Measurements from ENCODE around the gene BCAS3. TPM values are rescaled to one million over a fixed set of nuclear protein-coding genes. Genes with fewer than 3 reads are reported as not detected.

Gene BCAS3
- total RNA-seq, 2 experiments from 2014 or later = 13.4 to 14.5 TPM

DNA sequence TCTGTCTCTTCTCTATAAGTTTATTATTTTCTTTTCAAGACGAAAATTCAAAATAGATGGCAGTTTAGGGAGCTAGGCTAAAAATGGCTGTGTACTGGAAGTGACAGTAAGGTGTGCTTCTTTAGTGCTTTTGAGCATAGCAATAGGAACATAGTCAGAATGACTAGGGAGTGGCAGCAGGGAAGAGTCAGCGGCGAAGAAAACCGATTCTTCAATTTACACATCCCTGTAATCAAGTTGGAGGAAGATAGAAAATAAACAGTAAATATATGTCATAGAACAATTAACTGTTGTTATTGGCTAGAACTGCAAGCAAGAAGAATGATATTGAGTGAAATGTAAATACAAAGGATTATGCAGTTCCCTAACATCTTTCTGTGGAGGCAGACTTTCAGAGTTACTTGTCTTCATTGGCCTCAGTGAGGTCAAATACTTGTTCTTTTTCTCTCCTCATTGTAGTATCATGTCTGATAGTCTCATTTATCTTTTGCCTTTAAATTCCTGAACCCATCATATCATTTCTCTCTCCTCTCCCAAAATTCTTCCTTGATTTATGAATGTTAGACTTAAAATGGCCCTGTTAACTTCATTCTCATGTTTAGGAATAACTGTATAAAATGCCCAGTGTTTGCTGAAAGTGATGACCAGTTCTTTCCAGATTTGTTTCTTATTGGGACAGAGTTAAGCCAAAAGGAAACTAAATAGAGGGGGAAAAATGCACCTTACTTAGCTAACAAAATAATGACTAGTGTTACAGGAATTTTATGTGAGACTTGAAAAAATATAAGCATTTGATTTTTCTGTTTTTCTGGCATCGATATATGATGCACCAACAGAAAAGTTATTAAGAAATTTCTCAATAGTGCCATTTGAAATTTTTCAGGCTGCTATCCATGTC is 211.4 kb downstream of the BCAS3 start:
- H3K4me2 ChIP-seq (ENCODE audit: low read length) = peak overlapping the region; percentile 12; the same call in 1 of the 2 replicates
- H3K4me3 ChIP-seq (ENCODE audit: low read depth, low read length, poor library complexity, severe bottlenecking) = no peak overlapping the region
- POLR2A ChIA-PET = interaction anchor here (0.6 kb wide), 1 partner anchor 40 kb away, joined by 3 read pairs; no protein-coding TSS in a partner anchor
- no peaks in the 10 kb centered on the region for H3K36me3 ChIP-seq (ENCODE audit: insufficient read depth, low read length)
- intact Hi-C loops (cut with micrococcal nuclease; ENCODE audit: unreplicated experiment) = no loop called here
- H3K79me2 ChIP-seq (ENCODE audit: insufficient read depth, low read depth, low read length) = no peaks in the 10 kb centered on the region
- BruUV-seq (replicated peaks) = no TSS peak
- no peaks in the 10 kb centered on the region for H4K20me1 ChIP-seq (ENCODE audit: insufficient read depth, low read length)
- H3K9me3 ChIP-seq (ENCODE audit: low read length) = no peaks in the 10 kb centered on the region
- no peak for DNase-seq (ENCODE audit: low spot score)
- no peak overlapping the region for H2AFZ ChIP-seq (ENCODE audit: low read length)
- H3K4me1 ChIP-seq (ENCODE audit: insufficient read depth, low read length, poor library complexity, severe bottlenecking) = no peaks in the 10 kb centered on the region
- TF ChIP-seq, protein P1, sequence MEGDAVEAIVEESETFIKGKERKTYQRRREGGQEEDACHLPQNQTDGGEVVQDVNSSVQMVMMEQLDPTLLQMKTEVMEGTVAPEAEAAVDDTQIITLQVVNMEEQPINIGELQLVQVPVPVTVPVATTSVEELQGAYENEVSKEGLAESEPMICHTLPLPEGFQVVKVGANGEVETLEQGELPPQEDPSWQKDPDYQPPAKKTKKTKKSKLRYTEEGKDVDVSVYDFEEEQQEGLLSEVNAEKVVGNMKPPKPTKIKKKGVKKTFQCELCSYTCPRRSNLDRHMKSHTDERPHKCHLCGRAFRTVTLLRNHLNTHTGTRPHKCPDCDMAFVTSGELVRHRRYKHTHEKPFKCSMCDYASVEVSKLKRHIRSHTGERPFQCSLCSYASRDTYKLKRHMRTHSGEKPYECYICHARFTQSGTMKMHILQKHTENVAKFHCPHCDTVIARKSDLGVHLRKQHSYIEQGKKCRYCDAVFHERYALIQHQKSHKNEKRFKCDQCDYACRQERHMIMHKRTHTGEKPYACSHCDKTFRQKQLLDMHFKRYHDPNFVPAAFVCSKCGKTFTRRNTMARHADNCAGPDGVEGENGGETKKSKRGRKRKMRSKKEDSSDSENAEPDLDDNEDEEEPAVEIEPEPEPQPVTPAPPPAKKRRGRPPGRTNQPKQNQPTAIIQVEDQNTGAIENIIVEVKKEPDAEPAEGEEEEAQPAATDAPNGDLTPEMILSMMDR (conservative IDR thresholded peaks at IDR 0.05; ENCODE audit: low read length) = no peak
- TF ChIP-seq EZH2phosphoT487 (IDR thresholded peaks at IDR 0.05; ENCODE audit: borderline replicate concordance, low read depth, low read length) = no peak
- no peak overlapping the region for H3K27ac ChIP-seq (ENCODE audit: low read depth, low read length, poor library complexity, severe bottlenecking)
- CTCF ChIA-PET (ENCODE audit: unreplicated experiment) = no interaction called here
- no peaks in the 10 kb centered on the region for H3K9me2 ChIP-seq (ENCODE audit: insufficient read depth, low read length)

DNA sequence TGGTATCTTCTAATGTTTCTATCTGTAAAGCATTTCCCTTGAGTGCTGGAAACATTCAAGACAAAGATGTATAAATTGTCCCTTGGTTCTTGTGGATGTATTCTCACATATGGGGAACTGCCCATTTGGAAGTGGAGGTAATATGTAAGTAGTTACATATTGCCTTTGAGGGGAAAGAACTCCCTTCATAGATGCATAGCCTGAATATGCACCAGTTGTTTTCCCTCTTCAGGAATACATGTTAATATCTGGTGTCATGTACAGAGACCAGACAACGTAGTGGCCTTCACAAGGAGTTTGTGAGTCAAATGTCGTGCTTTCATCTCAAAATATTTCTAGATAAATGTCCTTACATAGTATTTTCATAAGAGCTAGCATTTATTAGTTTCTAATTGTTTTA is 213.5 kb downstream of the BCAS3 start:
- intact Hi-C loops (cut with micrococcal nuclease; ENCODE audit: unreplicated experiment) = no loop called here
- Histone ChIP-seq H2AFZ (ENCODE audit: low read length) (no peak overlapping the region), H3K4me2 (ENCODE audit: low read length) (no peak overlapping the region), H3K79me2 (ENCODE audit: insufficient read depth, low read depth, low read length) (no peaks in the 10 kb centered on the region), H4K20me1 (ENCODE audit: insufficient read depth, low read length) (no peaks in the 10 kb centered on the region), H3K4me3 (ENCODE audit: low read depth, low read length, poor library complexity, severe bottlenecking) (no peak overlapping the region), H3K9me3 (ENCODE audit: low read length) (no peaks in the 10 kb centered on the region), H3K27ac (ENCODE audit: low read depth, low read length, poor library complexity, severe bottlenecking) (no peak overlapping the region), H3K4me1 (ENCODE audit: insufficient read depth, low read length, poor library complexity, severe bottlenecking) (no peaks in the 10 kb centered on the region), H3K36me3 (ENCODE audit: insufficient read depth, low read length) (no peaks in the 10 kb centered on the region), H3K9me2 (ENCODE audit: insufficient read depth, low read length) (no peaks in the 10 kb centered on the region)
- DNase-seq (ENCODE audit: low spot score) = no peak
- POLR2A ChIA-PET = no interaction called here
- no peak for TF ChIP-seq EZH2phosphoT487 (IDR thresholded peaks at IDR 0.05; ENCODE audit: borderline replicate concordance, low read depth, low read length)
- TF ChIP-seq, protein P1 (conservative IDR thresholded peaks at IDR 0.05; ENCODE audit: low read length) = no peak
- BruUV-seq (replicated peaks) = no TSS peak
- CTCF ChIA-PET (ENCODE audit: unreplicated experiment) = no interaction called here

DNA sequence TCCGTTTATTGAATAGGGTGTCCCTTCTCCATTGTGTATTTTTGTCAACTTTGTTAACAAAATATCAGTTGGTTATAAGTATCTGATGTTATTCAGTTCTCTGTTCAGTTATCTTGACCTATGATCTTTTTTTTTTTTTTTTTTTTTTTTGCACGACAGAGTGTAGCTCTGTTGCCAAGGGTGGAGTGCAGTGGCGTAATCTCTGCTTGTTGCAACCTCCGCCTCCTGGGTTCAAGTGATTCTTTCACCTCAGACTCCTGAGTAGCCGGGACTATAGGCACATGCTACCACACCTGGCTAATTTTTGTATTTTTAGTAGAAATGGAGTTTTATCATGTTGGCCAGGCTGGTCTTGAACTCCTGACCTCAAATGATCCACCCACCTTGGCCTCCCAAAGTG is 215.8 kb downstream of the BCAS3 start:
- Histone ChIP-seq H4K20me1 (ENCODE audit: insufficient read depth, low read length) (no peaks in the 10 kb centered on the region), H3K79me2 (ENCODE audit: insufficient read depth, low read depth, low read length) (no peaks in the 10 kb centered on the region), H3K4me2 (ENCODE audit: low read length) (no peak overlapping the region), H3K36me3 (ENCODE audit: insufficient read depth, low read length) (no peaks in the 10 kb centered on the region), H3K27ac (ENCODE audit: low read depth, low read length, poor library complexity, severe bottlenecking) (no peak overlapping the region), H2AFZ (ENCODE audit: low read length) (no peak overlapping the region), H3K4me1 (ENCODE audit: insufficient read depth, low read length, poor library complexity, severe bottlenecking) (no peaks in the 10 kb centered on the region), H3K4me3 (ENCODE audit: low read depth, low read length, poor library complexity, severe bottlenecking) (no peak overlapping the region), H3K9me2 (ENCODE audit: insufficient read depth, low read length) (no peaks in the 10 kb centered on the region), H3K9me3 (ENCODE audit: low read length) (no peaks in the 10 kb centered on the region)
- ChIA-PET POLR2A (no interaction called here), CTCF (ENCODE audit: unreplicated experiment) (interaction anchor here (0.6 kb wide), 1 partner anchor 97 kb away, joined by 6 read pairs; no protein-coding TSS in a partner anchor)
- intact Hi-C loops (cut with micrococcal nuclease; ENCODE audit: unreplicated experiment) = no loop called here
- no peak for DNase-seq (ENCODE audit: low spot score)
- BruUV-seq (replicated peaks) = no TSS peak
- TF ChIP-seq EZH2phosphoT487 (IDR thresholded peaks at IDR 0.05; ENCODE audit: borderline replicate concordance, low read depth, low read length) = no peak
- TF ChIP-seq, protein P1 (conservative IDR thresholded peaks at IDR 0.05; ENCODE audit: low read length) = no peak
